Measurements from ENCODE around the gene ZFP28. TPM values are rescaled to one million over a fixed set of nuclear protein-coding genes. Genes with fewer than 3 reads are reported as not detected.

Gene ZFP28
- polyA plus RNA-seq, 3 donors: 0.31 to 1.1 (median 0.41) TPM

DNA sequence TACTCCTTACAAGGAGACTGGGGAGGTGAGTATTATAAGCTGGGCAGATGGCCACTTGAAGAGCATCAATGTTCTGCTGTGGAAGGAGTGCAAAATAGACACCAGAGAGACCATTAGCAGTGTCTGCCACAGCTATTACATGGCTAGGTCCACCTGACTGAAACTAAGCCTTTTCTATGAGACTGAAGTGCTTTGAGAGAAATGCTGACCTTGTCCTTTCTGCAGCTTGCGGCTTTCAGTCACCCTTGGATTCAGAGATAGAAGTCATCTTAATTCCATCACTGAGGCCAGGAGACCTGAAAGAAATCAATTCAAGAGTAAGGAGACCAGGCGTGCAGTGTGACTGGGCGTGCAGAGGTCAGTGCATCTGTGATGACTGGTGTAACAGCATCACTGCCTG lies 1.3 kb upstream of the ZFP28 start:
- peak overlapping the region; percentile 84 for H3K4me2 ChIP-seq (replicated peaks; ENCODE audit: extremely low read depth, low read length, poor library complexity, severe bottlenecking)

DNA sequence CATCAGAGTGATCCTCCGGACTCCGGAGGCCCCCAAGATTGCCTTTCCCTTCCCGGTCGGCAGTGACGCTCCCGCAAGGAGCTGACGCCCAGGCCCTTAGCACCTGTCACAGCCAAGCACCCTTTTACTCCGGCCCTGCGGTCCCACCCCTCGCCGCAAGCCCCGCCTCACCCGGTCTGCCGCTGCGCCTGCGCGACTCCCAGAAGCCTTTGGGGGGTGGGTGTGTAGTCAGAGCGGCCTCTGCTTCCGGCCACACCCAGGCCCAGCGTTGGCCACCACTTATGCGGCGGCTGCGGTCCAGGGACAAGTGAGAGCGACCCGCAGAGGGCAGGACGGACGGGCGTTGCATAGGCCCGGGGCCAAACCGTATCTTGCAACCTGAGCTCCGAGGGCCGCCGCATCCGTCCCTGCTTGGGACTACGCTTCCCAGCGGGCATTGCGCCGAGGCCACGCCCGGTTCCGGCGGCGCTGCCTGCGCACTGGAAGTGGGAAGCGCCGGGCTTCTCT lies 441 bp upstream of the ZFP28 start:
- Histone ChIP-seq H3K27ac (ENCODE audit: low read depth in 1 of 2, low read length in 2 of 2) (peak overlapping the region; percentile 76 to 85), H3K79me2 (ENCODE audit: insufficient read depth, low read length) (no peaks in the 10 kb centered on the region), H3K36me3 (replicated peaks in 1 of 2; ENCODE audit: control insufficient read depth in 1 of 2, insufficient read depth in 2 of 2, low read length in 2 of 2) (no peaks in the 10 kb centered on the region), H2AFZ (ENCODE audit: insufficient read depth, low read depth, low read length, poor library complexity, severe bottlenecking) (peak overlapping the region; percentile 96), H3K4me3 (replicated peaks in 1 of 3; ENCODE audit: low read depth in 2 of 3, low read length in 3 of 3) (peak overlapping the region; percentile 68 to 95 (median 84)), H3K9ac (ENCODE audit: insufficient read depth, low read length, poor library complexity, severe bottlenecking) (peak overlapping the region; percentile 61), H3K4me2 (replicated peaks; ENCODE audit: extremely low read depth, low read length, poor library complexity, severe bottlenecking) (peak overlapping the region; percentile 84), H3K4me1 (ENCODE audit: control insufficient read depth in 1 of 2, insufficient read depth in 2 of 2, low read length in 2 of 2) (peaks cover 14 to 17% of the 10 kb centered on the region in 2 donors), H3K27me3 (ENCODE audit: control insufficient read depth in 2 of 2, insufficient read depth in 2 of 2, low read length in 2 of 2) (no peaks in the 10 kb centered on the region), H4K20me1 (ENCODE audit: insufficient read depth, low read length) (no peaks in the 10 kb centered on the region), H3K9me3 (replicated peaks in 1 of 2; ENCODE audit: control insufficient read depth in 1 of 2, insufficient read depth in 1 of 2, low read length in 2 of 2) (peaks cover 66 to 84% of the 10 kb centered on the region in 2 donors)
- H3K27ac Mint-ChIP-seq: peak overlapping the region; percentile 79 to 95 (median 91)
- intact Hi-C loops (cut with micrococcal nuclease): loop anchor here in 1 of 2 donors (10.0 kb wide), 1 partner anchor 134 kb away; the partner anchor contains the start of gene ZNF583
- peak overlapping the region; percentile 84 to 91 for H3K4me3 Mint-ChIP-seq
- TF ChIP-seq, protein P1, sequence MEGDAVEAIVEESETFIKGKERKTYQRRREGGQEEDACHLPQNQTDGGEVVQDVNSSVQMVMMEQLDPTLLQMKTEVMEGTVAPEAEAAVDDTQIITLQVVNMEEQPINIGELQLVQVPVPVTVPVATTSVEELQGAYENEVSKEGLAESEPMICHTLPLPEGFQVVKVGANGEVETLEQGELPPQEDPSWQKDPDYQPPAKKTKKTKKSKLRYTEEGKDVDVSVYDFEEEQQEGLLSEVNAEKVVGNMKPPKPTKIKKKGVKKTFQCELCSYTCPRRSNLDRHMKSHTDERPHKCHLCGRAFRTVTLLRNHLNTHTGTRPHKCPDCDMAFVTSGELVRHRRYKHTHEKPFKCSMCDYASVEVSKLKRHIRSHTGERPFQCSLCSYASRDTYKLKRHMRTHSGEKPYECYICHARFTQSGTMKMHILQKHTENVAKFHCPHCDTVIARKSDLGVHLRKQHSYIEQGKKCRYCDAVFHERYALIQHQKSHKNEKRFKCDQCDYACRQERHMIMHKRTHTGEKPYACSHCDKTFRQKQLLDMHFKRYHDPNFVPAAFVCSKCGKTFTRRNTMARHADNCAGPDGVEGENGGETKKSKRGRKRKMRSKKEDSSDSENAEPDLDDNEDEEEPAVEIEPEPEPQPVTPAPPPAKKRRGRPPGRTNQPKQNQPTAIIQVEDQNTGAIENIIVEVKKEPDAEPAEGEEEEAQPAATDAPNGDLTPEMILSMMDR (IDR thresholded peaks at IDR 0.05): no peak
- peaks cover 16 to 40% of the 10 kb centered on the region in 2 donors for H3K36me3 Mint-ChIP-seq
- peaks cover 15% of the 10 kb centered on the region for H3K4me1 Mint-ChIP-seq
- peak; percentile 77 to 86 (median 79) for DNase-seq
- WGBS (ENCODE audit: insufficient coverage): under 1% methylated on average over 33 of the region's 46 CpGs
- peaks cover 0 to 5% (median 0%) of the 10 kb centered on the region in 3 donors for H3K27me3 Mint-ChIP-seq (ENCODE audit: low read depth in 3 of 3)
- peaks cover 53 to 80% (median 73%) of the 10 kb centered on the region in 7 donors for H3K9me3 Mint-ChIP-seq

More for the DNA sequence above, 1.3 kb upstream of the ZFP28 start:
- peaks cover 16 to 36% of the 10 kb centered on the region in 2 donors for H3K36me3 Mint-ChIP-seq
- peak overlapping the region; percentile 84 to 91 for H3K4me3 Mint-ChIP-seq
- no peak overlapping the region for H3K9ac ChIP-seq (ENCODE audit: insufficient read depth, low read length, poor library complexity, severe bottlenecking)
- TF ChIP-seq, protein P1 (IDR thresholded peaks at IDR 0.05): no peak
- peak overlapping the region; percentile 96 for H2AFZ ChIP-seq (ENCODE audit: insufficient read depth, low read depth, low read length, poor library complexity, severe bottlenecking)
- H3K4me1 Mint-ChIP-seq: peaks cover 15% of the 10 kb centered on the region
- no peaks in the 10 kb centered on the region for H3K36me3 ChIP-seq (replicated peaks in 1 of 2; ENCODE audit: control insufficient read depth in 1 of 2, insufficient read depth in 2 of 2, low read length in 2 of 2)
- DNase-seq: no peak
- H3K9me3 Mint-ChIP-seq: peaks cover 58 to 85% (median 78%) of the 10 kb centered on the region in 7 donors
- peaks cover 0 to 5% (median 3%) of the 10 kb centered on the region in 3 donors for H3K27me3 Mint-ChIP-seq (ENCODE audit: low read depth in 3 of 3)
- no peak overlapping the region for H3K27ac ChIP-seq (ENCODE audit: low read depth in 1 of 2, low read length in 2 of 2)
- no peaks in the 10 kb centered on the region for H3K79me2 ChIP-seq (ENCODE audit: insufficient read depth, low read length)
- intact Hi-C loops (cut with micrococcal nuclease): loop anchor here in 1 of 2 donors (10.0 kb wide), 1 partner anchor 133 kb away; the partner anchor contains the start of gene ZNF583
- peaks cover 65 to 87% of the 10 kb centered on the region in 2 donors for H3K9me3 ChIP-seq (replicated peaks in 1 of 2; ENCODE audit: control insufficient read depth in 1 of 2, insufficient read depth in 1 of 2, low read length in 2 of 2)
- no peaks in the 10 kb centered on the region for H4K20me1 ChIP-seq (ENCODE audit: insufficient read depth, low read length)
- peak overlapping the region in 1 of 3 experiments; percentile 95 for H3K4me3 ChIP-seq (replicated peaks in 1 of 3; ENCODE audit: low read depth in 2 of 3, low read length in 3 of 3)
- H3K27me3 ChIP-seq (ENCODE audit: control insufficient read depth in 2 of 2, insufficient read depth in 2 of 2, low read length in 2 of 2): no peaks in the 10 kb centered on the region
- peaks cover 14 to 17% of the 10 kb centered on the region in 2 donors for H3K4me1 ChIP-seq (ENCODE audit: control insufficient read depth in 1 of 2, insufficient read depth in 2 of 2, low read length in 2 of 2)
- 100% methylated on average over 3 of the region's 3 CpGs for WGBS (ENCODE audit: insufficient coverage)
- H3K27ac Mint-ChIP-seq: peak overlapping the region in 2 of 7 donors; percentile 71 to 86
